Hematopoietic multipotent progenitor cell treated with erythropoietin and hydrocortisone succinate and interleukin-3 and kit ligand, for 17 days (in vitro differentiated cells): Measurements from ENCODE around the gene SYN1.
"Not testable (repeated sequence)": the region's sequence is repeated elsewhere in the genome, so short reads cannot be mapped to it uniquely, and the experiment has no call there.

Experiments
- DNase-seq: peaks from one replicate; pipeline ENCODE4 v3.0.0-alpha.2; 2015; ENCODE audit warnings: low spot score

Gene SYN1

GRCh38 chrX:47619486-47620302 is at the start of gene SYN1:
TSS of gene SYN1 (minus strand) at chrX:47619857. CDS start at chrX:47619728, 129 bp downstream.
- DNase-seq, result peak; percentile 64

- DNase-seq, result not testable (repeated sequence)
Observed at GRCh38 chrX:47665797-47666196, 46.1 kb upstream of the SYN1 start.

GRCh38 chrX:47664737-47665136 is 45.1 kb upstream of the SYN1 start:
- DNase-seq, result no peak

- no peak for DNase-seq
Observed at GRCh38 chrX:47662144-47662657, 42.5 kb upstream of the SYN1 start.

- DNase-seq, result no peak
Observed at GRCh38 chrX:47661539-47661938, 41.9 kb upstream of the SYN1 start.

GRCh38 chrX:47659421-47659726 is 39.7 kb upstream of the SYN1 start:
- no peak for DNase-seq

GRCh38 chrX:47658684-47659420 is 39.2 kb upstream of the SYN1 start, which contains the start of gene UXT:
TSS of gene UXT (minus strand) at chrX:47659180. CDS start at chrX:47658927, 253 bp downstream.
- DNase-seq, result peak; percentile 86

GRCh38 chrX:47658301-47658683 is 38.6 kb upstream of the SYN1 start:
- no peak for DNase-seq

GRCh38 chrX:47651043-47651905 is 31.6 kb upstream of the SYN1 start:
- DNase-seq, result no peak

- DNase-seq, result peak; percentile 85
Observed at GRCh38 chrX:47650164-47651042, 30.7 kb upstream of the SYN1 start, which contains the start of gene ELK1. TSS of gene ELK1 (minus strand) at chrX:47650563. CDS start at chrX:47641441, 9,122 bp downstream.

GRCh38 chrX:47649781-47650163 is 30.1 kb upstream of the SYN1 start:
- no peak for DNase-seq

- no peak for DNase-seq
Observed at GRCh38 chrX:47649271-47649670, 29.6 kb upstream of the SYN1 start.

GRCh38 chrX:47648376-47648775 is 28.7 kb upstream of the SYN1 start:
- DNase-seq, result no peak

GRCh38 chrX:47646636-47647035 is 27.0 kb upstream of the SYN1 start:
- no peak for DNase-seq

- no peak for DNase-seq
Observed at GRCh38 chrX:47645530-47645929, 25.9 kb upstream of the SYN1 start.

- DNase-seq, result peak; percentile 14
Observed at GRCh38 chrX:47644557-47645091, 25.0 kb upstream of the SYN1 start.

GRCh38 chrX:47643926-47644325 is 24.3 kb upstream of the SYN1 start:
- no peak for DNase-seq

- no peak for DNase-seq
Observed at GRCh38 chrX:47638816-47639215, 19.2 kb upstream of the SYN1 start.

- peak; percentile 61 for DNase-seq
Observed at GRCh38 chrX:47637546-47638195, 18.0 kb upstream of the SYN1 start.

GRCh38 chrX:47634871-47635575 is 15.4 kb upstream of the SYN1 start:
- no peak for DNase-seq
